PFSK-1 (cell line): ENCODE measurements around the gene NAP1L4.

Experiments used
- FOXP2 ChIP-seq: optimal IDR thresholded peaks from 2 replicates; pipeline ENCODE3; 2011; ENCODE audit warnings: borderline replicate concordance, control low read depth, inconsistent platforms; ENCODE audit not compliant: insufficient read depth; ENCODE audit errors: extremely low read length, extremely low read depth
- POLR2AphosphoS5 ChIP-seq: IDR thresholded peaks from 2 replicates; pipeline ENCODE4 v1.6.1; 2012; ENCODE audit warnings: low read depth, mild to moderate bottlenecking, control low read depth, low read length, moderate library complexity
- REST ChIP-seq, 2 experiments: IDR thresholded peaks; 2 replicates each; pipeline versions ENCODE4 v1.6.1 to v1.8.0; 2011 to 2012; ENCODE audit warnings: low read depth in 2 of 2, low read length in 2 of 2, control low read depth in 1 of 2, inconsistent platforms in 1 of 2, mild to moderate bottlenecking in 1 of 2, moderate library complexity in 1 of 2; ENCODE audit not compliant: insufficient read depth in 1 of 2
- SIN3A ChIP-seq: IDR thresholded peaks from 2 replicates; pipeline ENCODE4 v1.6.1; 2012; ENCODE audit warnings: mild to moderate bottlenecking, low read length, moderate library complexity, borderline replicate concordance; ENCODE audit not compliant: insufficient read depth
- TAF1 ChIP-seq: IDR thresholded peaks from 2 replicates; pipeline ENCODE4 v1.6.1; 2012; ENCODE audit warnings: low read length, control low read depth, borderline replicate concordance; ENCODE audit not compliant: insufficient read depth

NAP1L4 gene

DNA sequence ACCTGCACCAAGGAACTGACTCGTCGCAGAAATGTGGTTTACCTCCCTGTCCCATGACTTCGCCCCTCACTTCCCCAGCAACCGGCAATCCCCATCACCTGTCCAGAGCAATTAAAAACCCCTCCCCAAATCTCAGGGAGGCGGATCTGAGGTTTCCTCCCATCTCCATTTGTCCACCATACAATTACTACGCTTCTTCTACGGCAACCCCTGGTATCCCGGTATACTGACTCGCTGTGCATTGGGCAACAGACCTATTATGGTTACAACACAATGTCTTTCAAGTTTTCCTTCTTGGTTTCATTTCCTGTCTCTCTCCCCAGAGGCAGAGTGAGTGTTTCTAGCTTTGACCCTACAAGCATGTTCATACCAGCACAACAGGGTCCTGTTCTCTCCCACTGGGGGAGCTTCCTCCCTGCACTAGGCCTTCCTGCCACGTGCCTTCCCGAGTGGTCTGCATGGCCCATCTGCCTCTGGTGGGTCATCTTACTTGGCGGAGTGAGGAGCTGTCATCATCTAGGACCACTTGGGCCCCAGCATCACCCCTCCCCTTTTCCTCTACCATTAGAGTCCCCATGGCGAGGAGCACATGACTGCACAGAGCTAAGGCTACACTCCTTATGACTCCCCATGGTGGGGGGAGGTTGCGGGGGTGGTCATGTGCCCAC lies 30.3 kb upstream of the NAP1L4 start:
- TF ChIP-seq FOXP2 (no peak), REST (IDR thresholded peaks at IDR 0.05; ENCODE audit: insufficient read depth in 1 of 2, low read depth in 2 of 2, low read length in 2 of 2) (no peak), POLR2AphosphoS5 (no peak), SIN3A (no peak), TAF1 (no peak)

- no peak for TF ChIP-seq SIN3A
- TF ChIP-seq REST (IDR thresholded peaks at IDR 0.05; ENCODE audit: insufficient read depth in 1 of 2, low read depth in 2 of 2, low read length in 2 of 2), result no peak
- TF ChIP-seq POLR2AphosphoS5, result no peak
- TF ChIP-seq TAF1, result no peak
- no peak for TF ChIP-seq FOXP2
These were observed 29.0 kb upstream of the NAP1L4 start for GRCh38 chr11:3021125-3021524.

DNA sequence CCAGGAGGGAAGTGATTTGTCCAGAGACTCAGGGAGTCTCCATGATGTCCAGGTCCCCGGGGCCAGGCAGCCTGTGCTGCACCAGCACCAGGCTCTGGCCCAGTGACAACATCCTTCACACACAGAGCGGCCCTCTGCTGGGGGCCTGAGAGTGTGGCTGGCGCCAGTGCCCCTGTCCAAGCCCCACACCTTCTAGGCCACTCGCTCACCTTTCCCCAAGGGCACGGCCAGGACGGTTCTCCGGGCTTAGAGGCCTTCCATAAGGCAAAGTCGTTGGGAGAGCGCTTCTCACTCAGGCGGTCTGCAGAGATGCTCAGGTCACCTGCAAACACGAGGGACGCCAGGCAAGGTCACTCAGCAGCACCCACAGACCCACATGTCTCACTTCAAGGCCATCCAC lies 27.9 kb upstream of the NAP1L4 start:
- TF ChIP-seq FOXP2 (no peak), SIN3A (no peak), REST (IDR thresholded peaks at IDR 0.05; ENCODE audit: insufficient read depth in 1 of 2, low read depth in 2 of 2, low read length in 2 of 2) (no peak), TAF1 (no peak), POLR2AphosphoS5 (no peak)

GRCh38 chr11:3018596-3018995 lies 26.5 kb upstream of the NAP1L4 start:
- TF ChIP-seq REST (IDR thresholded peaks at IDR 0.05; ENCODE audit: insufficient read depth in 1 of 2, low read depth in 2 of 2, low read length in 2 of 2) (no peak), POLR2AphosphoS5 (no peak), SIN3A (no peak), TAF1 (no peak), FOXP2 (no peak)

GRCh38 chr11:3016861-3017260 lies 24.7 kb upstream of the NAP1L4 start:
- TF ChIP-seq FOXP2 (no peak), TAF1 (no peak), SIN3A (no peak), POLR2AphosphoS5 (no peak), REST (IDR thresholded peaks at IDR 0.05; ENCODE audit: insufficient read depth in 1 of 2, low read depth in 2 of 2, low read length in 2 of 2) (no peak)
